GM12878 (cell line): Measurements from ENCODE around the gene ARRDC1.

Experiments
- CHD1 ChIP-seq: IDR thresholded peaks from 2 replicates; pipeline ENCODE4 v1.6.1; 2012; ENCODE audit warnings: low read depth, low read length, improper control_type of control experiment
- CHD2 ChIP-seq: IDR thresholded peaks from 2 replicates; pipeline ENCODE4 v1.6.1; 2011; ENCODE audit warnings: low read depth, low read length, improper control_type of control experiment, borderline replicate concordance
- EZH2 ChIP-seq: IDR thresholded peaks from 2 replicates; pipeline ENCODE4 v1.6.1; 2012; ENCODE audit warnings: low read depth, mild to moderate bottlenecking, control low read depth, inconsistent platforms, low read length, borderline replicate concordance; ENCODE audit not compliant: control insufficient read depth
- FOS ChIP-seq: IDR thresholded peaks from 3 replicates; pipeline ENCODE4 v1.6.1; 2011; ENCODE audit warnings: borderline replicate concordance; ENCODE audit not compliant: insufficient read length; ENCODE audit errors: extremely low read depth
- NFIC ChIP-seq: IDR thresholded peaks from 2 replicates; pipeline ENCODE4 v1.6.1; 2012; ENCODE audit warnings: low read depth, mild to moderate bottlenecking, inconsistent platforms, low read length, moderate library complexity
- POLR2A ChIP-seq: IDR thresholded peaks from 2 replicates; pipeline ENCODE4 v1.6.1; 2011; ENCODE audit warnings: low read depth, mild to moderate bottlenecking, low read length
- RAD21 ChIP-seq: IDR thresholded peaks from 2 replicates; pipeline ENCODE4 v1.6.1; 2011; ENCODE audit warnings: mild to moderate bottlenecking, low read depth, low read length, moderate library complexity; ENCODE audit not compliant: insufficient read depth
- SIN3A ChIP-seq: IDR thresholded peaks from 2 replicates; pipeline ENCODE4 v1.6.1; 2012; ENCODE audit warnings: low read depth, low read length, improper control_type of control experiment
- YY1 ChIP-seq: IDR thresholded peaks from 2 replicates; pipeline ENCODE4 v1.6.1; 2011; ENCODE audit warnings: low read depth, mild to moderate bottlenecking, low read length
- TF ChIP-seq, protein P1 (sequence below), 3 experiments: IDR thresholded peaks in 2 of 3; conservative IDR thresholded peaks in 1 of 3; 2 replicates each; pipeline ENCODE4 v1.5.1; 2011; ENCODE audit warnings: low read depth in 3 of 3, low read length in 3 of 3, mild to moderate bottlenecking in 3 of 3, control low read depth in 2 of 3, moderate library complexity in 2 of 3, inconsistent platforms in 1 of 3, mixed read lengths in 1 of 3; ENCODE audit not compliant: control insufficient read depth in 2 of 3, insufficient read depth in 1 of 3; ENCODE audit errors: extremely low read depth in 1 of 3

DNA sequence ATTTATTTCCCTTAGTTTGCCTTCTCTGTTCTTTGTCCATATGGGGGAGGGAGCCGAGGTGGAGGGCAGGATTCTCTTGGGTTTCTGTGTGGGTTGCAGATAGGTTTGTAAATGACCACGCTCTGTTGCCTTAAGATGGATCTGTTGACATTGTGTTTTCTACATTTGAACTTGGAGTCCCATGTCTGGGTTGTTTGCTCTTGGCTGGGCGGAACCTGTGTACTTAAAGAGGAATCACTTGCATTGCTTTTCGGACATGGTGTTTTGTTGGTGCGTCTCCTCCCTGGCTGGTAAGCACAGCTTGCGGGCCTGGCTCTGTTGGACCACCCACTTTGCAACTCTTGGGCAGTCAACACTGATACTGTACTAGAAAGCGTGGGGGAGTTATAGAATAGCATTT is 59.2 kb downstream of the ARRDC1 start:
- TF ChIP-seq YY1 = no peak
- no peak for TF ChIP-seq POLR2A
- no peak for TF ChIP-seq FOS
- TF ChIP-seq NFIC = no peak
- TF ChIP-seq, protein P1, sequence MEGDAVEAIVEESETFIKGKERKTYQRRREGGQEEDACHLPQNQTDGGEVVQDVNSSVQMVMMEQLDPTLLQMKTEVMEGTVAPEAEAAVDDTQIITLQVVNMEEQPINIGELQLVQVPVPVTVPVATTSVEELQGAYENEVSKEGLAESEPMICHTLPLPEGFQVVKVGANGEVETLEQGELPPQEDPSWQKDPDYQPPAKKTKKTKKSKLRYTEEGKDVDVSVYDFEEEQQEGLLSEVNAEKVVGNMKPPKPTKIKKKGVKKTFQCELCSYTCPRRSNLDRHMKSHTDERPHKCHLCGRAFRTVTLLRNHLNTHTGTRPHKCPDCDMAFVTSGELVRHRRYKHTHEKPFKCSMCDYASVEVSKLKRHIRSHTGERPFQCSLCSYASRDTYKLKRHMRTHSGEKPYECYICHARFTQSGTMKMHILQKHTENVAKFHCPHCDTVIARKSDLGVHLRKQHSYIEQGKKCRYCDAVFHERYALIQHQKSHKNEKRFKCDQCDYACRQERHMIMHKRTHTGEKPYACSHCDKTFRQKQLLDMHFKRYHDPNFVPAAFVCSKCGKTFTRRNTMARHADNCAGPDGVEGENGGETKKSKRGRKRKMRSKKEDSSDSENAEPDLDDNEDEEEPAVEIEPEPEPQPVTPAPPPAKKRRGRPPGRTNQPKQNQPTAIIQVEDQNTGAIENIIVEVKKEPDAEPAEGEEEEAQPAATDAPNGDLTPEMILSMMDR (IDR thresholded peaks at IDR 0.05 in 2 of 3, conservative IDR thresholded peaks at IDR 0.05 in 1 of 3; ENCODE audit: control insufficient read depth in 2 of 3, extremely low read depth in 1 of 3, insufficient read depth in 1 of 3, low read depth in 3 of 3, low read length in 3 of 3) = no peak
- no peak for TF ChIP-seq SIN3A
- no peak for TF ChIP-seq RAD21
- no peak for TF ChIP-seq CHD1
- TF ChIP-seq EZH2 = no peak
- TF ChIP-seq CHD2 = no peak
